Large intestine (tissue), 3 donors: ENCODE data around the gene SRMS. TPM values are rescaled to one million over a fixed set of nuclear protein-coding genes. Genes with fewer than 3 reads are reported as not detected.
A peak's percentile ranks its signal among the peaks of the same experiment; 100 is the strongest.

ENCODE experiments used
- DNase-seq, 2 donors: peaks; one replicate each; pipeline versions ENCODE4 v3.0.0 to v3.0.0-alpha.2; 2013
- H3K27ac ChIP-seq: one replicate; pipeline ENCODE4 v1.5.1; 2013; ENCODE audit warnings: low read length
- H3K27me3 ChIP-seq: 2 replicates; pipeline ENCODE4 v1.6.1; 2013; ENCODE audit warnings: low read length; ENCODE audit not compliant: control insufficient read depth, insufficient read depth
- H3K36me3 ChIP-seq: 2 replicates; pipeline ENCODE4 v1.6.1; 2013; ENCODE audit warnings: low read length; ENCODE audit not compliant: control insufficient read depth, insufficient read depth
- H3K4me1 ChIP-seq: one replicate; pipeline ENCODE4 v1.6.1; 2013; ENCODE audit warnings: low read length; ENCODE audit not compliant: control insufficient read depth, insufficient read depth
- H3K4me3 ChIP-seq: one replicate; pipeline ENCODE4 v1.5.1; 2013; ENCODE audit warnings: low read length
- H3K9me3 ChIP-seq: one replicate; pipeline ENCODE4 v1.6.1; 2013; ENCODE audit warnings: mild to moderate bottlenecking, low read depth, low read length, moderate library complexity; ENCODE audit not compliant: control insufficient read depth
- WGBS: methylation state at CpG from one replicate; pipeline ENCODE4 v1.1.5; 2013; ENCODE audit warnings: low lambda C conversion rate; ENCODE audit not compliant: insufficient coverage; 5-methylcytosine and 5-hydroxymethylcytosine counted together
- polyA plus RNA-seq: library from polyadenylated mRNA; unstranded; fragments of 120-200 nt; gene quantifications from one replicate; pipeline ENCODE4 v1.2.1, GENCODE V29; 2013

SRMS gene
- polyA plus RNA-seq, 1 donor = 0.16 TPM

DNA sequence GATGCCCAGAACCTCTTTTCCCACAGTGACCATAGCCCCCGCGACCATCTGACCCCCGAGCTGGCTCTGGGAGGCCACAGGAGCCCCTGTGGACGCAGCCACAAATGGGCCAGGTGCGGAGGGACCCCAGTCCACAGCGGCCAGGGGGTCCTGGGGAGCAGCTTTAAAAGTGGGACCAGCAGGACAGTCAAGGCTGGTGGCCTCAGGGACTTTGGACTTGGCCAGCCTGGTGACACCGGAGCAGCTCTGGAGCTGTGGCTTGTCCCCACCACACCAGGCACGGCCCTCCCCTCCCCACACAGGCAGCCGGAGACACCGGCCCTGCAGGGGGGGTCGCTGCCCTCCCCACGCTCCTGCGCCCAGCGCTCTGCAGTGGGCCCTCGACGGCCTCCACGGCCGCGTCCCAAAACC is 9.9 kb upstream of the SRMS start:
- Histone ChIP-seq H3K27ac (no peak overlapping the region), H3K9me3 (peaks cover 13% of the 10 kb centered on the region), H3K27me3 (peaks cover 16% of the 10 kb centered on the region), H3K36me3 (peaks cover 23% of the 10 kb centered on the region), H3K4me1 (peaks cover 4% of the 10 kb centered on the region), H3K4me3 (no peak overlapping the region)
- WGBS = no CpG with 5 or more reads among the region's 19 CpGs
- DNase-seq = no peak

DNA sequence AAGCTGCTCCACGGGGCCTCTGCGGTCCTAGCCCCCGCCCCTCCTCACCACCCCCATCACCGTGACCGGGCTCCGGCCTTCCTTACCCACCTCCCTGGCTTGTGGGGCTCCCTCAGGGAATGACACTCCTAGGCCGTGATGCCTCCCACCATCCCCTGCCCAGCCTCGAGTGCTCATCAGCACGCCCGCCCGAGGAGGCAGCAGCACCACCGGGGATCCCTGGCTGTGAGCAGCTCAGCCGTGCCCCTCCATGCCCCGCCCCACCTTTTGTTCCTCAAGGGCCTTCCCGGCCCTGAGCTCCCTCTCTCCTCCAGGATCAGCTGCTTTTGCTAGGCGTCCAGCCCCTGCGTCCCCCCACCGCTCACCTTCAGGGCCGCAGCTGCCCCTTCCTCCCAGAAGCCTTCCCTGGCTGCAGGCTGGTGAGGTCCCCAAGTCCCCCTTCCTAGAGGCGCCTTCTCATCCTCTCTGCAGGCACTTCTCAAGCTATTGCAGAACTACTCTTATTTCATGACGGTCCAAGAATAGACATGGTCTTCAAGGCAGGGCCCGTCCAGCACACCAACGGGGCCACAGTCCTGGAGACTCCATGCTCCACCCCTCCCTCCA is 9.4 kb upstream of the SRMS start:
- Histone ChIP-seq H3K9me3 (peaks cover 13% of the 10 kb centered on the region), H3K27ac (no peak overlapping the region), H3K4me3 (no peak overlapping the region), H3K4me1 (peaks cover 4% of the 10 kb centered on the region), H3K36me3 (peaks cover 20% of the 10 kb centered on the region), H3K27me3 (peaks cover 21% of the 10 kb centered on the region)
- DNase-seq = no peak
- WGBS = no CpG with 5 or more reads among the region's 23 CpGs

DNA sequence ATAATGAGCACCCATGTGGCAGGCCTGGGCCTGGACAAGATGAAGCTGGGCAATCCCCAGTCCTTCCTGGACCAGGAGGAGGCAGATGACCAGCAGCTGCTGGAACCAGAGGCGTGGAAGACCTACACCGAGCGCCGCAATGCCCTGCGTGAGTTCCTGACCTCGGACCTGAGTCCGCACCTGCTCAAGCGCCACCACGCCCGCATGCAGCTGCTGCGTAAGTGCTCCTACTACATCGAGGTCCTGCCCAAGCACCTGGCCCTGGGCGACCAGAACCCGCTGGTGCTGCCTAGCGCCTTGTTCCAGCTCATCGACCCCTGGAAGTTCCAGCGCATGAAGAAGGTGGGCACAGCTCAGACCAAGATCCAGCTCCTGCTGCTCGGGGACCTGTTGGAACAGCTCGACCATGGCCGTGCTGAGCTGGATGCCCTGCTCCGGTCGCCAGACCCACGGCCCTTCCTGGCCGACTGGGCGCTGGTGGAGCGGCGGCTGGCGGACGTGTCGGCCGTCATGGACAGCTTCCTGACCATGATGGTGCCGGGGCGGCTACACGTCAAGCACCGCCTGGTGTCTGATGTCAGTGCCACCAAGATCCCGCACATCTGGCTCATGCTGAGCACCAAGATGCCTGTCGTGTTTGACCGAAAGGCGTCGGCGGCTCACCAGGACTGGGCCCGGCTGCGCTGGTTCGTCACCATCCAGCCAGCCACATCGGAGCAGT is 8.3 kb upstream of the SRMS start:
- peaks cover 10% of the 10 kb centered on the region for H3K36me3 ChIP-seq
- H3K27ac ChIP-seq = no peak overlapping the region
- no peak for DNase-seq
- peaks cover 23% of the 10 kb centered on the region for H3K27me3 ChIP-seq
- WGBS = no CpG with 5 or more reads among the region's 45 CpGs
- no peak overlapping the region for H3K4me3 ChIP-seq
- peaks cover 13% of the 10 kb centered on the region for H3K9me3 ChIP-seq
- H3K4me1 ChIP-seq = peaks cover 4% of the 10 kb centered on the region

DNA sequence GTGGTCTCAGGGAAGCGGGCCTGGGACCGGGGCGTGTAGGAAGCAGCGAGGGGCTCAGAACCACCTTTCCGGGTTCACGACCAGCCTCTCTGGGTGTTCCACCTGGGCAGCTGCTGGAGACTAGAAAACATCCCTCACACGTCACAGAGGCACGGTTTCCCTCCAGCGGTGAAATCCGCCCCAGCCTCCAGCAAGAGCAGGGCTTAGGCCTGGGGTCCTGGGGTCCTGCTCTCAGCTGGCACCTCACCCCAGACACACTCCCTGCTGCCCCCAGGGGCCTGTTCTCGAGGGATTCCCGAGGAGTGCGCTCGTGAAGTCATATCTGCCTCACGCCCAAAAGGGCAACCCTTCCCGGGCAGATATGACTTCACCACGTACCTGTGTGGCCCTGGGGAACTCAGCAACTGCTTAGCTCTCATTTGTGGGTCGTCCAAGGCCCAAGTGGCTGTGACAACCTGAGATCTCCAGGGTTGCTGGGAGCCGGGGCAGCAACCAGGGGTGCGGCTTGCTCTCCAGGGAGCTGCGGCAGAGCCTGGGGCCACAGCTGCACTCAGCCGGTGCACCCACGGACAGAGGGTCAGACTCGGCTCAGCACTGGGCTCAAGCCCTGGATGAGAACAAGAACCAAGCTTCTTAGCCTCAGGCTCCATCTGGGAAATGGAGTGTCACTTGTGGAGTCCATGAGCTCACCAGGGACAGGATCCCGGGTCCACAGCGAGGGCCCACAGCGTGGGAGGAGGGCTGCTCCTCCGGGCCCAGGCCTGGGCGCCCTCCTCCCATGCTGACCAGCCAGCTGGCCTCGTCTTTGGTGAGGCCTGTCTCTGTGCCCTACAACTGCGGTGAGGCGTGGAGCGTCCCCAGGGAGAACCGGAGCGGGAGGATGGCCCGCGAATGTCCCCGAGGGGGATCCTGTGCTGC is 7.1 kb upstream of the SRMS start:
- H3K36me3 ChIP-seq = no peaks in the 10 kb centered on the region
- no CpG with 5 or more reads among the region's 38 CpGs for WGBS
- no peak overlapping the region for H3K27ac ChIP-seq
- no peak for DNase-seq
- H3K9me3 ChIP-seq = peaks cover 13% of the 10 kb centered on the region
- peaks cover 4% of the 10 kb centered on the region for H3K4me1 ChIP-seq
- peak overlapping the region; percentile 46 for H3K4me3 ChIP-seq
- H3K27me3 ChIP-seq = peaks cover 32% of the 10 kb centered on the region

DNA sequence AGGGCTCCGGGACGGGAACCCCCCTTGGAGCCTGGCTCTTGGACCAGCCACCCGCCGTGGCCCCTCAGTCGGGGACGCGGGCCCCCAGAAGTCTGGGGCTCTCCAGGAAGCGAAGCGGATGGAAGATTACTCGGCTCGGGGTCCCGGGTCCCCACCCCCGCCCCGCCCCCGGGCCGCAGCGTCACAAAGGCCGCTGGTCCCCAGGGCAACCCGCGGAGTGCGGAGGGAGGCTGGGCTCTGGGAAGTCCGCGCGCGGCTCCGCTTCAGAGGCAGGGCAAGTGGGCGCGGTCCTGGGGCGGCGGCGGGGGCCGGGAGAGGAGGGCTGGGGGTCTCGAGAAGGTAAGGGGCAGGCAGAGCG is 6.4 kb upstream of the SRMS start, which contains the start of gene FNDC11:
TSS of gene FNDC11 (plus strand) at position 227 of the 358 bp plus-strand sequence. CDS start 1,505 bp downstream, outside the sequence.
- no peak for DNase-seq
- Histone ChIP-seq H3K9me3 (peaks cover 13% of the 10 kb centered on the region), H3K27me3 (peaks cover 37% of the 10 kb centered on the region), H3K27ac (no peak within 1 kb of the TSS), H3K36me3 (no peaks in the 10 kb centered on the region), H3K4me1 (peaks cover 4% of the 10 kb centered on the region), H3K4me3 (peak within 1 kb of the TSS; percentile 46)
- WGBS = no CpG with 5 or more reads among the region's 34 CpGs

DNA sequence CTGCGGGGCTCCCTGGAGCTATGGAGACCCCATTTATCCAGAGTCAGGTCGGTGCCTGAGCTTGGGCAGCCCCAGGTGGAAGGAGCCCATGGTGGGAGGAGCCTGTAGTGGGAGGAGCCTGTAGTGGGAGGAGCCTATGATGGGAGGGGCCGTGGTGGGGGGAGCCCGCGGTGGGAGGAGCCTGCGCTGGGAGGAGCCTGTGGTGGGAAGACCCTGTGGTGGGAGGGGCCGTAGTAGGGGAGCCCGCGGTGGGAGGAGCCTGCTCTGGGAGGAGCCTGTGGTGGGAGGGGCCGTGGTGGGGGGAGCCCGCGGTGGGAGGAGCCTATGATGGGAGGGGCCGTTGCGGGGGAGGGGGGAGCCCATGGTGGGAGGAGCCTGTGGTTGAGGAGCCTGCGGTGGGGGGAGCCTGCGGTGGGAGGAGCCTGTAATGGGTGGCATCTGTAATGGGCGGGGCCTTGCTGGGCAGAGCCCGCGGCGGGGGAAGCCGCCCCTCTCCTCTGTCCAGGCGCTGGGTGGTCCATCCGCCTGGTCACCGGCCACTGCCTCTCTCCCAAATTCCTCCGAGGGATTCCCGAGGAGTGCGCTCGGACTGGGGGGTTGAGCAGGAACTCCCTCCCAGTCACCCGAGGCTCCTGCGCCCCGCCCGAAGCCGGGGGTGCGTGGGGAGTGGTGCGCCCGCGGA is 5.8 kb upstream of the SRMS start:
- peaks cover 4% of the 10 kb centered on the region for H3K4me1 ChIP-seq
- H3K27ac ChIP-seq = no peak overlapping the region
- H3K27me3 ChIP-seq = peaks cover 42% of the 10 kb centered on the region
- peak; percentile 43 to 58 for DNase-seq
- peak overlapping the region; percentile 46 for H3K4me3 ChIP-seq
- H3K36me3 ChIP-seq = no peaks in the 10 kb centered on the region
- no CpG with 5 or more reads among the region's 37 CpGs for WGBS
- peaks cover 13% of the 10 kb centered on the region for H3K9me3 ChIP-seq

DNA sequence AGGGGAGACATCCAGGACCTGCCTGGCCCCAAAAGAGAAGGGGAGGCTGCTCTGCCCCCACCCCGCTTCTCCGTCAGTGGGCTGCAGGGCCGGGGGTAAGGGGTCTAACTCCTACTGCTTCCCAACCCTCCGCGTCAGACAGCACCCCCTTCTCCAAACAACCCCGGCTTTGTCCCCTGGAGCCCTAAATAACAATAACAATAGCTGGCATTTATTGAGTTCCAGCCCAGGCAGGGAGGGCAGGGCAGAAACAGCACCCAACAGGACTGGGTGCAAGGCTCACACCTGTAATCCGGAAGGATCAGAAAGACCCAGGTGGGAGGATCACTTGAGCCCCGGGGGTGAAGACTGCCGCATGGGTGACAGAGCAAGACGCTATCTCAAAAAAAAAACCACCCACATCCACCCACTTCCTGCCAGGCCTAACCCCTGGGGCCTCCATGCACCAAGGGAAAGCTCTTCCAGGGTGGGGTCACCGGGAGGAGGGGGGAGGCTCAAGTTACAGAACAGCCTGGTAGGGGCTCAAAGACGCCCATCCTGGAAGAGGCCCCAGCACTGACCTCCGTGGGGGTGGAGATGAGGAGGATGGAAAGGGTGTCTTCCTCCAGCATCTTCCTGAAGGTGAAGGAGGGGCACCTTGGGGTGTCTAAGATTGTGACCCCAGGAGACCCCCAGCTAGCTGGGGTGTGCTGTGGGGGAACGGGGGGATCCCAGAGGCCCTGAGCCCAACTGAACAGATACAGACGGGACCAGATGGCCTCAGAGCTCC is 5.1 kb upstream of the SRMS start:
- no peak overlapping the region for H3K4me3 ChIP-seq
- peaks cover 15% of the 10 kb centered on the region for H3K9me3 ChIP-seq
- DNase-seq = no peak
- H3K4me1 ChIP-seq = peaks cover 4% of the 10 kb centered on the region
- H3K27me3 ChIP-seq = peaks cover 50% of the 10 kb centered on the region
- H3K36me3 ChIP-seq = no peaks in the 10 kb centered on the region
- no peak overlapping the region for H3K27ac ChIP-seq
- WGBS = no CpG with 5 or more reads among the region's 15 CpGs

DNA sequence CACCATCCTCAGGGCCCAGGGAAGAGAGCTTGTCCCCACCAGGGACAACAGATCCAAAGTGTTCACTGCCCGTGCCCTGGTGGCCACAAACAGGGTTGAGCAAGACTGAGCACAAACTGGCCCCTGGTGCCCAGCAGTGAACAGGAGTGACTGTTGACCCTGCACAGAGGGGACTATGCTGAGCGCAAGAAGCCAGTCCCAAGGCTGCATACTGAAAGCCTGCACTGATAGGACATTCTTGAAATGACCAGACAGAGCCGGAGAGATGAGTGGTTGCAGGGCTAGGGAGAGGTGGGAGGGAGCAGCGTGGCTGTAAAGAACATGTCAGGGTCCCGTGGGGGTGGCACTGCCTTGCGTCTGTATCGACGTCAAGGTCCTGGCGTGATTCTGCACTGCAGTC is 3.5 kb upstream of the SRMS start:
- H3K4me1 ChIP-seq = peaks cover 4% of the 10 kb centered on the region
- no peak overlapping the region for H3K4me3 ChIP-seq
- no peak for DNase-seq
- no peaks in the 10 kb centered on the region for H3K36me3 ChIP-seq
- peaks cover 65% of the 10 kb centered on the region for H3K27me3 ChIP-seq
- no CpG with 5 or more reads among the region's 9 CpGs for WGBS
- H3K27ac ChIP-seq = no peak overlapping the region
- H3K9me3 ChIP-seq = peaks cover 14% of the 10 kb centered on the region

DNA sequence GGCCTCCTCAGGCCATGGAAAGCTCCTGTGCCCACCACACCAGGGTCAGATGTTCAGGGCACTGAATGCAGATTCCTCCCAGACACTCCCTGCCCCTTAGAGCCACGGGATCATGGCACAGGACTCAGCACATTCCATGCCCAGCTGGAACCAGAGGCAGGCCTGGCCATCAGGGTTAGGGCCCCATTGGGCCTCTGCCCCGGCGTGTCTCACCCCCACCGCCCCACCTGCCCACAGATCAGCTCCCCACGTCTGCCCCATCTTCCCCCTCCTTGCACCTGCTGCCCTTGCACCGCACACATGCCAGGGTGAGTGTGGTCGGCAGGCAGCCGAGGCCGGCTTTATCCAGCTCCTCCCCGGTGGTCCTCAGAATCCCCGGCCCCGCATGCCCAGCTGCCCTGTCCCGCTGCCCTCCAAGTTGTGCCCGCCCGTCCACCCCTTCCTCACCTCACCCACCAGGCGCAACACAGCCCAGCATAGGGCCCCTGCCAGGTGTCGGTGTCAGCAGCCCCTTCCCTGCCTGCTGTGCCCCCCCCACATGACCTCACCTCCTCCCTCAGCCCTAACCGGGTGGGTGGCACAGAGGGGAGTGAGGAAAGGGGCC is 2.2 kb upstream of the SRMS start:
- no peak overlapping the region for H3K4me3 ChIP-seq
- H3K27ac ChIP-seq = no peak overlapping the region
- no peak for DNase-seq
- peaks cover 13% of the 10 kb centered on the region for H3K4me1 ChIP-seq
- peaks cover 7% of the 10 kb centered on the region for H3K9me3 ChIP-seq
- no CpG with 5 or more reads among the region's 18 CpGs for WGBS
- H3K36me3 ChIP-seq = no peaks in the 10 kb centered on the region
- peaks cover 66% of the 10 kb centered on the region for H3K27me3 ChIP-seq
